ENCODE results near the gene BAHCC1.

- TF ChIP-seq GATA2 (IDR thresholded peaks at IDR 0.05; ENCODE audit: low read depth, low read length) (no peak), GATA3 (IDR thresholded peaks at IDR 0.05; ENCODE audit: low read depth, low read length) (no peak)
Measured at GRCh38 chr17:81414756-81415516, 19.7 kb downstream of the BAHCC1 start.

All from SH-SY5Y (cell line).